RPMI7951 (cell line): Measurements from ENCODE around the gene USP24. TPM values are rescaled to one million over a fixed set of nuclear protein-coding genes. Genes with fewer than 3 reads are reported as not detected.

Source experiments
- DNase-seq: peaks from one replicate; pipeline ENCODE4 v3.0.0-alpha.2; 2012; ENCODE audit warnings: low read depth
- total RNA-seq: library from RNA; depleted of rRNA; stranded (reverse); fragments of >200 nt; shearing (Covaris generic); gene quantifications from 2 replicates; pipeline ENCODE4 v1.2.3, GENCODE V29; 2014; rRNA removed

USP24 gene, protein sequence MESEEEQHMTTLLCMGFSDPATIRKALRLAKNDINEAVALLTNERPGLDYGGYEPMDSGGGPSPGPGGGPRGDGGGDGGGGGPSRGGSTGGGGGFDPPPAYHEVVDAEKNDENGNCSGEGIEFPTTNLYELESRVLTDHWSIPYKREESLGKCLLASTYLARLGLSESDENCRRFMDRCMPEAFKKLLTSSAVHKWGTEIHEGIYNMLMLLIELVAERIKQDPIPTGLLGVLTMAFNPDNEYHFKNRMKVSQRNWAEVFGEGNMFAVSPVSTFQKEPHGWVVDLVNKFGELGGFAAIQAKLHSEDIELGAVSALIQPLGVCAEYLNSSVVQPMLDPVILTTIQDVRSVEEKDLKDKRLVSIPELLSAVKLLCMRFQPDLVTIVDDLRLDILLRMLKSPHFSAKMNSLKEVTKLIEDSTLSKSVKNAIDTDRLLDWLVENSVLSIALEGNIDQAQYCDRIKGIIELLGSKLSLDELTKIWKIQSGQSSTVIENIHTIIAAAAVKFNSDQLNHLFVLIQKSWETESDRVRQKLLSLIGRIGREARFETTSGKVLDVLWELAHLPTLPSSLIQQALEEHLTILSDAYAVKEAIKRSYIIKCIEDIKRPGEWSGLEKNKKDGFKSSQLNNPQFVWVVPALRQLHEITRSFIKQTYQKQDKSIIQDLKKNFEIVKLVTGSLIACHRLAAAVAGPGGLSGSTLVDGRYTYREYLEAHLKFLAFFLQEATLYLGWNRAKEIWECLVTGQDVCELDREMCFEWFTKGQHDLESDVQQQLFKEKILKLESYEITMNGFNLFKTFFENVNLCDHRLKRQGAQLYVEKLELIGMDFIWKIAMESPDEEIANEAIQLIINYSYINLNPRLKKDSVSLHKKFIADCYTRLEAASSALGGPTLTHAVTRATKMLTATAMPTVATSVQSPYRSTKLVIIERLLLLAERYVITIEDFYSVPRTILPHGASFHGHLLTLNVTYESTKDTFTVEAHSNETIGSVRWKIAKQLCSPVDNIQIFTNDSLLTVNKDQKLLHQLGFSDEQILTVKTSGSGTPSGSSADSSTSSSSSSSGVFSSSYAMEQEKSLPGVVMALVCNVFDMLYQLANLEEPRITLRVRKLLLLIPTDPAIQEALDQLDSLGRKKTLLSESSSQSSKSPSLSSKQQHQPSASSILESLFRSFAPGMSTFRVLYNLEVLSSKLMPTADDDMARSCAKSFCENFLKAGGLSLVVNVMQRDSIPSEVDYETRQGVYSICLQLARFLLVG (N-terminal part only)
- 21.3 and 26.2 TPM in 2 replicates for total RNA-seq

DNA sequence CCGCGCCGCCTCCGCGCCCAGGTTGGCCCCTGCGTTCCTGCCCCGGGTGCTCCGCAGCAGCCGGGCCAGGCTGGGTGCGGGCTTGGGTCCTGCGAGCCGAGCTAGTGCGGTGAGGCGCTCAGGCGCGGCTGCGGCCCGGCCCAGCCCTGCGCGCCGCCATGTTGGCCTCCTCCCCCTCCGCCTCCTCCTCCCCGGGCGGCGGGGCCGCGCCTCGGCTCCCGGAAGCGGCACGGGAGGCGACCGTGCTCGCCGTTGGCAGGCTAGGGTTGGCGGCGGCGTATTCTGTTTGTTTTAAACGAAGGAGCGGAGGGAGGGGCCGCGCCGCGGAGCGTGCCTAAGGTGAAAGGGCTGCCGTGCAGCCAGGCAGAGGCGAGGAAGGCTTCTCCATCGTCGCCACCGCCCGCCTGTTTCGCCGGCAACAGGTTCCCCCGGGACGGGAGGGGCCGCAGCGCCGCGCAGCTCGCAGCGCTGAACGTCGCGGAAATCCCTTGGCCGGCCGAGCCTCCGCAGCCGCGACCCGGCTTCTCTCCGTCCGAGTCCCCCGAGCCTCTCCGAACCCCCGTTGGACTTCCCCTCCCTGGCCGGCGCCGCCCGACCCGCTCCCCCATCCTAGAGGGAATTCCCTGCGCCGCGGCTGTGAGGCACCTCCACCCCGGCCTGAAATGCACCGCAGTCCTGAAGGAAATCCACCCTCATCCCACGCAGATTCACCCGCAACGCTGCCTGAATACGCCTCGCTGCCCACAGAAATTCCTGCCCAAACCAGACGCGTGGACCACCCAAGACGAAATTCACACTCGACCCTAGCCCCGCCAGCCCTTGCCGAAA, at the start of gene USP24:
TSS of gene USP24 (minus strand) at position 171 of the 828 bp plus-strand sequence. CDS start 251 bp downstream, outside the sequence.
- peak; percentile 74 for DNase-seq

DNA sequence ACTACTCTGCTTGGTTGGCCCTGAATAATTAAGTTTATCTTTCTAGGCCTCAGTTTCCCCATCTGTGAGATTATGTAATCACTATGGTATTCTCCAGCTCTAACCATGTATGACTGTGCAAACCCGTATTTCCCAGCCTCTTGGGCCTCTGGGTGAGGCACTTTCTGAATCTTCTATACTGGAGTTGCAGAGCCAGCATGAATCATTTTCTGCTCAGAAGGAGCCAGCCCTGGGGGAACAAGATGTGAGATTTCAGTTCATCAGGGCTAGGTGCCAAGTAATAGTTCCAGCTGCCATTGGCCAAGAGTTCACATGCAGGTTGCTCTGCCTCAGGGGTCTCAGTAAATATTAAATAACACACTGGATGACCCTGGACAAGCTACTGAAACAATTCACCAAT, 47.7 kb upstream of the USP24 start:
- peak; percentile 91 for DNase-seq

DNA sequence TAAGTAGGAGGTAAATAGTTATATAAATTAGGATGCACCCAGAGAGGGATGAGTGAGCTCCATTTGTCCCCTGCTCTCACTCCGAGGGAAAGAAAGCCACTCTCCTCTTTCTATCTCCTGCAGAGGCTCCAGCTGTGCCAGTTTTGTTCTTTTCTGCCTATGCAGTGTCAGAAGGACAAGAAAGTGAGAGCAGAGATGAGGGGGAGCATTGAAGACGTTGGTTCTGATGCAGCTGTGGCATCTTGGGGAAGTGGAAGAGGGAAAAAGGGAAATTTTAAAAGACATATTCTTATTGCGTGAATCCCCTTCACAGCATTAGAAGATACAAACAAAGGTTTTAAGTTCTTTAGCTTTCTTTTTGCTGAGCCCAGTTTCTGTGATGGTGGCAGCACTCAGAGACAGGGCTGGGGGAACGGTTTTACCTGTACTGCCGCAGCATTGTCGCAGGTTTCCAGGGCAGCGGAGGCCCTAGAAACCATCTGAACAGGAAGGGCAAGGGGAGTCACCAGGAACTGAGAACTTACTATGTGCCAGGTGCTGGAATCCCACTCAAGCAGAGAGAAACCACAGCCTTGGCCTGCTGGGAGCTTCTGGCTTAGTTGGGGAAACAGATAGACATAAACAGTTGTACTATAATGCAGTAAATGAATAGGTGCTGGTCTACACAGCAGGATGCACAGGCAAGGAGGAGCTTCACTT, 44.9 kb upstream of the USP24 start:
- no peak for DNase-seq

DNA sequence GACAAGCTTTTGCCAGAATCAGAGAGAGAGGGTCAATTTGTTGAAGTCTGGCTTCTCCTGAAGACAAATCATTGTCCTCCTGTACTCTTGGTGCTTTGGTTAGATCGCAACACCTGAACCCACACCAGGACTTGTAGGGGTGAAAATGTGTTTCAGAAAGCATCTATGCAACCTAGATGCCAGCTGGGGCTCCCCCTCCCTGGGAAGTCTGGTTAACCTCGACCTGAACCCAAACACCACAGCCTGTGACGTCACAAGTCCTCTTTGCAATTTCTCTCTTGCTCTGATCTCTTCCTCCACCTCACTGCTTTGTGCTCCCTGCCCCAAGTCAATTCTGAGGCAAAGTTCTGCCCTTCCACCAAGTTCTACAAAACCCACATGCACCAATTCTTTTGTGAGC, 42.8 kb upstream of the USP24 start:
- peak; percentile 9 for DNase-seq

DNA sequence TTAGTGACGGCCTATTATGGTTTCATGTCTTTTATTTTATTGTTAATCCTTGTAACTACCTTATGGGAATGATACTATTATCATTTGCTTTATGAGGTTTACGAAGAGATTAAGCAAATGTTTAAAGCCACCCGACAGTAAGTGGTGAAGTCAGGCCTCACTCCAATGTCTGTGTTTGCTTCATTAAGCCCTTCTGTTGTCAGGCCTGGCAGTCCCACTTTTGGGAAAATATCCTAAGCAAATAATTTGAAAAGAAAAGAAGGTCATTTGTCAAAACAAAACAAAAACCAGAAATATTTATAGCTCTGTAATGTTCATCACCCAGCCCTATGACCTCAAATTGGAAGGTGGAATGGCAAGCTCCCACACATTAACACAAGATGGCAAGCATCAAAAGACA, 40.7 kb upstream of the USP24 start:
- no peak for DNase-seq

DNA sequence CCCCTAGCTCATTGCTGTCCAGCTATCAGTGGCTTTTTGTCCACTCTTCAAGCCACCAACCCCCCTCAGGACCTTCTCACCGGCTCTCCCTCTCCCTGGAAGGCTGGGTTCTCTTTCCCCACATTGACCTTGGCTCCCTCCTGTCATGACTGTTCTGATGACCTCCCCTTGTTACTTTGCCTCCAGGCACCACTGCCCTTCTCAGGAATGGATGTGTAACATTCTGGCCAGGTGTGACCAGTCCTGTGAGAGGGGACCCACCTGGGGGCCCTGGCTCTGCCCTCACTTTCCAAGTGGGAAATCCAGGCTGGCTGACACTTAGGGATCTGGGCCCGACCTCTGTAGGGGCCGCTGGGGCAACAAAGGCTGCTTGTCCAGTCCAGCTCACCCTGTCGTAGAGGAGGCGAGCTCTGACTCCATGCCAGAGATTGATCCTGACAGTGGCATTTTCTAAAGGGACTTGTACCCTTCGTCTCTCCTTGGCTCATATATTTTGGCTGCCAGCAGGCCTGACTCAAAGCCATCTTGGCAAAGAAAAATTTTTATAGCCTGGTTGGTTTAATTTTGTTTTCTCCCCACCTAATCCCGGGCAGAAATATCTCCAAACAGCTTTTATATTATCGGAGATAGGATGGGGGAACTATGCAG, 37.9 kb upstream of the USP24 start:
- DNase-seq: no peak

DNA sequence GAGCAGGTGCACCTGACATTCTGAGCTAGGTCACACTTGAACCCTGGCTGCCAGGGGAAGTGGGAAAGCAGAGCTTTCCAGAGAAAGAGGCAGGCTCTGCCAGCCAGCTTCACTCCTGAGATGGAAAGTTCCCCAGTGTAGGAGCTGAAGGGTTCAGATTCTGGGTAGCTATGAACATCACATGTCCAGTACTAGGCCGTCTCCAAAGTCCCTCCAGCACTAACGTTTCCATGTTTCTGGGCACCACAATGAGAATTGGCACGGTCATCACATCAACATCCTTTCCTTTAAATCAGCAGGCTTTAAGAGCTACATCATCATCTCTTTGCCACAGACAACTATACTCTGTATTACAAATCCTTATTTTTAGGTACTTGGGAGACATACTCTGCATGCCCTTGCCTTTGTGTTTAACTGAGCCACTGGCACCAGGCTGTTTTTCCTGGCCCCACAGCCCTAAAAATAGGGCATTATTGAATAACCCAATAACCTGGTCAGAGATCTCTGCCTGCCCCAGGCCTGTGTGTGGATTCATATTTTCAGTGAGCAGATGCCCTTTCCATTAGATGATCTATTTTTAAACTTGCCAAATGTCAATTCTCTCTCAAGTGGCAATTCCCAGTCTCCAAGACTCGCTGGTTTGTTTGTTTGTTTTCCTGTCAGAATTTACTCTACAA, 35.4 kb upstream of the USP24 start:
- DNase-seq: no peak

DNA sequence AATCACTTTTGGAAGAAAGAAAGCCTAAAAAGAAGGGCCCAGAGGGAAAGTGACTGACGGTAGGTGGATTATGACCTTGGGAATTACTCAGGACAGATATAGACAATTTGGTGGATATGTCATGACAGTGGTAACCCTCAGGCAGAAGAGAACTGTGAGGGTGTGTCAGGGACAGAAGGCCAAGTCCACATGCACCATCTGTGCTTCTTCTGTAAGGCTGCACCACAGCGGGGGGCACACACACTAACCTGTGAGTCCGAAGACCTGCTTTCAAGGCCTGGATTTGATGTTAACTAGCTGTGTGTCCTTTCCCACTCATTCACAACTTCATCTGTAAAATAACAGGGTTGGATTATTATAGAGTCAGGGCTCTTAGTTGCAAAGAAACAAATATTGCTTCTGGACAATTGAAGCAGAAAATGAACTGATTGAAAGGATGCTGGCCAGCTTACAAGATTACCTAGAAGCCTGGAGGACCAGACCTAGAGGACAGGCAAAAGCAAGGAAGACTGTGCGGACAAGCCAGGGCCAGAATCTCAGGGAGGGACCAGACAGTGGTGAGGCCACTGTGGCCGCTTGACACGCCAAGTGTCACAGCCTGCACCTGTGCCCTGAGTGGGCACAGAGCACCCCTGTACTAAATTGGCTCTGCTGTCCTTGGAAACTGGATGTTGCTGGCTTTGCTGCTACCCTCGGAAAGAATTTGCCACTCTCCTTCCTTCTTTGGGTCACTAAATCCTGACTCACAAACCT, 34.7 kb upstream of the USP24 start:
- DNase-seq: no peak

DNA sequence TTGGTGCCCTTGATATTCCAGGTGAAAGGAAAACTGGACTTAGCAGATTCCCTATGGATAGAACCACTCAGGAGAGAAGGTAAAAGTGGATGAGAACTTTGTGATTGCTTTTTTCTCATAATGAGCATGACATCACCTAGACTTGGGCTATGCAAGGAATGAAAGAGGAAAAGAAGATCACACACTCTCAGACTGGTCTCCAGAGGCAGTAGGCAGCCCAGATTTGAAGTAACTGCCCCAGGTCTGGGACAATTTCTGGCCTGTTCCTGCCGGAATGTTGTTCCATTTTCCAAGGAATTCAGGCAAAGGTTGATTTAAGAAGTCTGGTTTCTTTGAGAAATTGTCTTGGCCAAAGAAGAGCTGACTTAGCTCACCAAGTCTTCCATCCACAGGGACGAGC, 31.7 kb upstream of the USP24 start:
- DNase-seq: no peak

DNA sequence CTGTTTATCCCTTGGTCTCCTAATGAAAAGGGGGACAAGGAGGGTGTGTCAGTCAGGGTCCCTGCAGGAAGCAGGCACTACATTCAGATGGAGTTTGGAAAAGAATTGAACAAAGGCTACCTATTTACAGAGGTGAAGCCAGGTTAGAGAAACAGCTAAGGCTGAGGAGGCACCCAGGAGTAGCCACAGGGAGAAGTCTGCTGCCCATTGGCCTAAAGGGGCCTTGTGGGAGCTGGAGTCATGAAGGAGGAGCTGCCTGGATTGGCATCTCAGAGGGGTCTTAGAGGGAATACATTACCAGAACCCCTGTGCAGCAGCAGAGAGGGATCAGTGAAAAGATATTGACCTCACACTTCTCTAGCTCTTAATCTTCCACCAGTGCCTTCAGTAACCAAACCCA, 31.2 kb upstream of the USP24 start:
- no peak for DNase-seq

DNA sequence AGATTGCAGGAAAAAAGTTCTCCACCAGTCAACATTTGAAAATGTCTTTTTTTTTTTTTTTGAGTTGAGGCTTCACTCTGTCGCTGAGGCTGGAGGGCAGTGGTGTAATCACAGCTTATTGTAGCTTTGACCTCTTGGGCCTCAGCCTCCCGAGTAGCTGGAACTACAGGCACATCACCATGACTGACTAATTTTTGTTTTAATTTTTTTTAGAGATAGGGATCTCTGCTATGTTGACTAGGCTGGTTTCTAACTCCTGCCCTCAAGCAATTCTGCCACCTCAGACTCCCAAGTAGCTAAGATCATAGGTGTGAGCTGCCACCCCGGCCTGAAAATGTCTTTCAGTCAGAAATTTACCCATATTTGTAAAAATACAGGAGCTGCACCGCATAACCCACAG, 30.6 kb upstream of the USP24 start:
- peak; percentile 74 for DNase-seq

DNA sequence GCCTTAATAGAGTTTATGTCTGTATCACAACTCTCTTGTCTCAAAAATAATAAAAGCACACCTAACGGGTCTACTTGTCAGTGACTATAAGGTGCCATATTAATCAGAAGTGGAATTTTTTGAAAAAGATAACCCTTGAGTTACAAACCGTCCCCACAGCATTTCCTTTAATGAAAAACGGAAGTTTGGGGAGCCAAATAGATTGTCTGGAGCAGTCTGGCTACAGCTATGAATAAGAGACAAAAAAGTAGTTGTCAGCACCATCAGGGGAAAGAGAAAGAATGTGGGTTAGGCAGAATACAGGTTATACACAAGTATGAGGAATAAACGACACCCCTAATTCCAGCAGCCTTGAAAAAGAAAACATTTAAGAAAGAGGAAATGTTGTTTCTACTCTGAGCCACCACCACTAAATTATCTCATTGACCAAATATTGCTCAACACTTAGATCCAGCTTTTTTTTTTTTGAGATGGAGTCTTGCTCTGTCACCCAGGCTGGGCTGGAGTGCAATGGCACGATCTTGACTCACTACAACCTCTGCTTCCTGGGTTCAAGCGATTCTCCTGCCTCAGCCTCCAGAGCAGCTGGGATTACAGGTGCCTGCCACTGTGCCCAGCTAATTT, 29.4 kb upstream of the USP24 start:
- peak; percentile 26 for DNase-seq

DNA sequence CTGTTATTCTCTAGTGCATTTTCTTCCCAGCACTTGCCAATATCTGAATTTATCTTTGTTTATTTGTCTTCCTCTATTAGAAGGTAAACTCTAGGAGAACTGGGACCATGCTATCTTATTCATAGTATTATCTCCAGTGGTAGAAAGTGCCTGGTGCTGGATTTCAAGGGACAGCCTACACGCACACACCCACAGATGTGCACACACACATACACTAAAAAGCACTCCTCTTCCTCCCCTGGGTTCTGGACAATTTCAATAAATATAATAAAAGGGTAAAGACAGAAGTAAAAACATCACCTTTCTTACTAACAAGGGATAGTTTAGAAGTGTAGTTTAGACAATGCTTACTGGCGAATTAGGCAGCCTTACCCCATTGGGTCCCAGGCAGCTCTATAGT, 28.5 kb upstream of the USP24 start:
- no peak for DNase-seq

DNA sequence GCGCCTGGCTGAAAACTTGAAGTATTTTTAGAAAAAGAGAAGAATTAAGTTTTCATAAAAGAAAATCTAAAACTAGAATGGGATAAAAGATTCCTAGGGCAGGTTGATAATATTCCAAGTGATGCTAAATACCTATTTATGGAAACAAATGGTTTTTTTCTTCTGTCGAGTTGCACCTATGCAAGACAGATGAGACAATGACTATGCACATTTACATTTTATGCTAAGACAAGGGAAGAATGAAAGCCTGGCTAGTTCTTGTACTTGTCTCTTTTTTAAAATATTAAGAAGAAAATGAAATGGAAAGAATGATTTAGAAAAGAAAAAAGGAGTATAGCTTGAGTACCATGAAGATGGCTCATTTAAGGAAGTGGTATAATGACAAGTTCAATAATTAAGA, 24.4 kb upstream of the USP24 start:
- no peak for DNase-seq

DNA sequence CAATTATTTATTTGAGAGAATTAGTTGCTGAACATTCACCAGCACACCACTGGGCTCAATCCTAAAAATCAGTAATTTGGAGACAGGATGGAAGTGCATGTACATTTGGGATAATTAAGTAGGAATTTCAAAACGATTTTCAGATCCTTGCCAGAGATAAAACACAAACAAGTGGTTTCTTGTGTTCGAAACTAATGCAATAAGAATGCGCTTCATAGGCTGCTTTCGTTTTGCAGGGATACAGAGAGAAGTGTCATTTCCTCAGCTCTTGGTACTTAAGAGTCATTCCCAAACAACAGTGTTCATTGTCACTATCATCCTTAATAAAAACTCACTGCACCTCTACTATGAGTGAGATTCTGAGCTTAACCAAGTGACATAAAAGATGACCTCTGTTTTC, 20.6 kb upstream of the USP24 start:
- DNase-seq: peak; percentile 85

DNA sequence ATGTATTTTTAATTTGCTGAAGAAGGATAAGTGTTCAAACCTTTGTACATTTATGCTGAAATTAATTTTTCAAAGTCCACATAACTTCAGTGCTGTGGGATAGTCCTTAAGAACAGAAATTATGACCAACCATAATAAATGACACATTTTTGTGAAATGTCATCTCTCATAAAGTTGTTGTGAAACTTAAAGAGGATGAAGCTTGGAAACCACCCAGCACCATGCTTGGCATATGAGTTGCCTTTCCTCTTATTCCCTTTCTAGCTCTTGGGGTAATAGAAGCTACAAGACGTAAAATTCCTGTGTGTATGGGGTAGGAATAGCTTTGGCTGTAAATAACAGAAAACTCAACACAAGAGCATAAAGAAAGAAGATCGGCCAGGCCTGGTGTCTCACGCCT, 18.9 kb upstream of the USP24 start:
- DNase-seq: no peak

DNA sequence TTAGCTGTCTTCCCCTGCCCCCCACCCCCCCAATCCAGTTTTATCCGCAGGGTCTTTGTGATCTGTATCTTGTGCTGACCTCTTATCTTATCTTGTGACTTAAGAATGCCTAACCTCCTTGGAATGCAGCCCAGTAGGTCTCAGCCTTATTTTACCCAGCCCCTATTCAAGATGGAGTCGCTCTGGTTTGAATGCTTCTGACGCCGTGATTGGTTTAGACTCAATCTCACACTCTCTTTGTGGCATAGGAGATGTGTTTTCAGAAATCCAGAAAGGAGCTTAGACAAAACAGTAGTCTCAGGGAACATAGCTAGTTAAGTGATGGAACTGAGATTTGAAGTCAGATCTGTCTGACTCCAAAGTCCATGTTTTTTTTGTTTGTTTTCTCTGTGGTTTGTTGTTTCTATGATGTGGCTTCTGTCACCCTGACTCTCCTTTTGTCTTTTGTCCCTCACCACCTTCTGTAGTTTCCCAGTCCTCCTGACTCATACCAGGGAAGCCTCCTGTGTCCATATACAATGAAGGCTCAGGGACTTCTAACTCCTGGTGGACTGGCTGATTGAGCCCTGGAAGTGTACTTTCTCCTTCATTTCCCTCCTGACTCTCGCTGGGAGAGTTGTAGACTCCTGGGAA, 18.1 kb upstream of the USP24 start:
- DNase-seq: peak; percentile 49
